ENCODE measurements around the gene NCR2.

DNA sequence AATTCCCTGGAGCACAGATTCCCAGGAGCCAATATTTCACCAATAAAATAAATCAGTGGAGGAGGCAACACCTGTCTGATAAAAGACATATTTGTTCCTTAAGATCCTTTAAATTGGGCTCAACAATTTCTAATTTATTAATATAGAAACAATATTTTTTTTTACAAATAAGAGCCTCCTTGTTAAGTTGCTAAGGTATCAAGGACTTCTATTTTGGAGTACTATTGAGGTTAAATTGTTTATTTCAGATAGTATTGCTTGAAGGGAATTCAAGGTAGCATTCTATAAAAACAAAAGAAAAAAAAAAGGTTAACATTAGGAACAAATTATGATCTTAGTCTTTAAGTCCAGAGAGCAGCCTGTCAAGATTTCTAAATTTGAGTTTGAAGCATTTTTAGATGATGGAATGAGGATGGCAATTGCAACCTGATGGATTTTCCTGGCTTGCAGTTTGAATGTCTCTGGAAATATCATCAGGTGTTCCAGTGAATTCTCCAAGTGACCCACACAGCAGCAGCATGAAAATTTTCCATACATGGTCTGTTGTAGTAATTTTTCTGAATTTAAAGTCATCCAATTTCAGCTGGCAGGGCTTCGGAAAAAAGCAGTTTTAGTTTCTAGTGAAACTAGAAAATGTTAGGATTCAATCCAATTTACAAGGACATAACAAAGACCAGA, 19.3 kb upstream of the NCR2 start:
- TF ChIP-seq, protein P1, sequence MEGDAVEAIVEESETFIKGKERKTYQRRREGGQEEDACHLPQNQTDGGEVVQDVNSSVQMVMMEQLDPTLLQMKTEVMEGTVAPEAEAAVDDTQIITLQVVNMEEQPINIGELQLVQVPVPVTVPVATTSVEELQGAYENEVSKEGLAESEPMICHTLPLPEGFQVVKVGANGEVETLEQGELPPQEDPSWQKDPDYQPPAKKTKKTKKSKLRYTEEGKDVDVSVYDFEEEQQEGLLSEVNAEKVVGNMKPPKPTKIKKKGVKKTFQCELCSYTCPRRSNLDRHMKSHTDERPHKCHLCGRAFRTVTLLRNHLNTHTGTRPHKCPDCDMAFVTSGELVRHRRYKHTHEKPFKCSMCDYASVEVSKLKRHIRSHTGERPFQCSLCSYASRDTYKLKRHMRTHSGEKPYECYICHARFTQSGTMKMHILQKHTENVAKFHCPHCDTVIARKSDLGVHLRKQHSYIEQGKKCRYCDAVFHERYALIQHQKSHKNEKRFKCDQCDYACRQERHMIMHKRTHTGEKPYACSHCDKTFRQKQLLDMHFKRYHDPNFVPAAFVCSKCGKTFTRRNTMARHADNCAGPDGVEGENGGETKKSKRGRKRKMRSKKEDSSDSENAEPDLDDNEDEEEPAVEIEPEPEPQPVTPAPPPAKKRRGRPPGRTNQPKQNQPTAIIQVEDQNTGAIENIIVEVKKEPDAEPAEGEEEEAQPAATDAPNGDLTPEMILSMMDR (IDR thresholded peaks at IDR 0.05), result no peak
- no peak for TF ChIP-seq ELF4 (CRISPR knock-in tag; IDR thresholded peaks at IDR 0.05; ENCODE audit: low read depth)
- no peak for TF ChIP-seq MAX (CRISPR knock-in tag; IDR thresholded peaks at IDR 0.05)
- no peak for TF ChIP-seq GABPB1 (CRISPR knock-in tag; IDR thresholded peaks at IDR 0.05)
- TF ChIP-seq, protein P2, sequence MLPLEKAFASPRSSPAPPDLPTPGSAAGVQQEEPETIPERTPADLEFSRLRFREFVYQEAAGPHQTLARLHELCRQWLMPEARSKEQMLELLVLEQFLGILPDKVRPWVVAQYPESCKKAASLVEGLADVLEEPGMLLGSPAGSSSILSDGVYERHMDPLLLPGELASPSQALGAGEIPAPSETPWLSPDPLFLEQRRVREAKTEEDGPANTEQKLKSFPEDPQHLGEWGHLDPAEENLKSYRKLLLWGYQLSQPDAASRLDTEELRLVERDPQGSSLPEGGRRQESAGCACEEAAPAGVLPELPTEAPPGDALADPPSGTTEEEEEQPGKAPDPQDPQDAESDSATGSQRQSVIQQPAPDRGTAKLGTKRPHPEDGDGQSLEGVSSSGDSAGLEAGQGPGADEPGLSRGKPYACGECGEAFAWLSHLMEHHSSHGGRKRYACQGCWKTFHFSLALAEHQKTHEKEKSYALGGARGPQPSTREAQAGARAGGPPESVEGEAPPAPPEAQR (CRISPR knock-in tag; IDR thresholded peaks at IDR 0.05), result no peak
- no peak for TF ChIP-seq RELA (CRISPR knock-in tag; IDR thresholded peaks at IDR 0.05; ENCODE audit: borderline replicate concordance)
- TF ChIP-seq USF2 (CRISPR knock-in tag; IDR thresholded peaks at IDR 0.05), result no peak
- TF ChIP-seq, protein P3, sequence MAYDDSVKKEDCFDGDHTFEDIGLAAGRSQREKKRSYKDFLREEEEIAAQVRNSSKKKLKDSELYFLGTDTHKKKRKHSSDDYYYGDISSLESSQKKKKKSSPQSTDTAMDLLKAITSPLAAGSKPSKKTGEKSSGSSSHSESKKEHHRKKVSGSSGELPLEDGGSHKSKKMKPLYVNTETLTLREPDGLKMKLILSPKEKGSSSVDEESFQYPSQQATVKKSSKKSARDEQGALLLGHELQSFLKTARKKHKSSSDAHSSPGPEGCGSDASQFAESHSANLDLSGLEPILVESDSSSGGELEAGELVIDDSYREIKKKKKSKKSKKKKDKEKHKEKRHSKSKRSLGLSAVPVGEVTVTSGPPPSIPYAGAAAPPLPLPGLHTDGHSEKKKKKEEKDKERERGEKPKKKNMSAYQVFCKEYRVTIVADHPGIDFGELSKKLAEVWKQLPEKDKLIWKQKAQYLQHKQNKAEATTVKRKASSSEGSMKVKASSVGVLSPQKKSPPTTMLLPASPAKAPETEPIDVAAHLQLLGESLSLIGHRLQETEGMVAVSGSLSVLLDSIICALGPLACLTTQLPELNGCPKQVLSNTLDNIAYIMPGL (CRISPR knock-in tag; IDR thresholded peaks at IDR 0.05), result no peak
- no peak for TF ChIP-seq OVOL2 (CRISPR knock-in tag; IDR thresholded peaks at IDR 0.05; ENCODE audit: borderline replicate concordance)
- no peak for TF ChIP-seq CBFB (CRISPR knock-in tag; IDR thresholded peaks at IDR 0.05; ENCODE audit: low read depth)
- TF ChIP-seq NR3C1 (CRISPR knock-in tag; conservative IDR thresholded peaks at IDR 0.05; ENCODE audit: low read depth), result no peak
- no peak for TF ChIP-seq SP1 (CRISPR knock-in tag; conservative IDR thresholded peaks at IDR 0.05)
- no peak for TF ChIP-seq AFF4 (CRISPR knock-in tag; IDR thresholded peaks at IDR 0.05; ENCODE audit: borderline replicate concordance)

All from WTC11 (cell line).